HFFc6 (cell line): ENCODE measurements around the gene ORAI2. TPM values are rescaled to one million over a fixed set of nuclear protein-coding genes. Genes with fewer than 3 reads are reported as not detected.
A peak's percentile ranks its signal among the peaks of the same experiment; 100 is the strongest.

Source experiments
- DNase-seq: peaks from one replicate; pipeline ENCODE4 v3.0.0-alpha.2; 2018
- H3K27ac Mint-ChIP-seq: 2 replicates; pipeline ENCODE4 v1.8.0; 2020; ENCODE audit warnings: mild to moderate bottlenecking, mixed read lengths
- H3K27me3 Mint-ChIP-seq: 2 replicates; pipeline ENCODE4 v1.8.0; 2021; ENCODE audit warnings: mild to moderate bottlenecking, moderate library complexity, mixed read lengths; ENCODE audit not compliant: insufficient read depth
- H3K36me3 Mint-ChIP-seq: 2 replicates; pipeline ENCODE4 v1.8.0; 2021; ENCODE audit warnings: low read depth, mixed read lengths
- H3K4me1 Mint-ChIP-seq: 2 replicates; pipeline ENCODE4 v1.8.0; 2020; ENCODE audit warnings: low read depth, mixed read lengths
- H3K4me3 Mint-ChIP-seq: 2 replicates; pipeline ENCODE4 v1.8.0; 2020; ENCODE audit warnings: mild to moderate bottlenecking, moderate library complexity, mixed read lengths
- H3K9me3 Mint-ChIP-seq: 2 replicates; pipeline ENCODE4 v1.8.0; 2020; ENCODE audit warnings: mild to moderate bottlenecking, mixed read lengths
- long read RNA-seq: library from polyadenylated mRNA; unstranded; transcript quantifications from one replicate; pipeline ENCODE4 v2.0.0, GENCODE V29; 2019
- total RNA-seq, 6 experiments: library from RNA; stranded (reverse); fragmentation: NEBNext Ultra II Directional; extraction: Animal tissue kit (Norgen Biotek cat#: 25700); gene quantifications; 2 replicates in 1 of 6; 3 replicates in 5 of 6; pipeline ENCODE4 v1.2.3, GENCODE V29; 2021
- TF ChIP-seq, protein P1 (sequence below): fragments of 200-600 bp; sonication (generic); IDR thresholded peaks from 2 replicates; pipeline ENCODE4 v1.5.0; 2021; ENCODE audit warnings: antibody characterized with exemption, mild to moderate bottlenecking

ORAI2 gene
- 10 to 100 TPM; 49.4 to 72.5 (median 54.9) TPM for total RNA-seq
- long read RNA-seq, full-length matches to known transcripts: 35 of 65 reads
- long read RNA-seq, partial matches to known transcripts: 0 of 65 reads
- long read RNA-seq, other reads (novel, unspliced or antisense): 30 of 65 reads

DNA sequence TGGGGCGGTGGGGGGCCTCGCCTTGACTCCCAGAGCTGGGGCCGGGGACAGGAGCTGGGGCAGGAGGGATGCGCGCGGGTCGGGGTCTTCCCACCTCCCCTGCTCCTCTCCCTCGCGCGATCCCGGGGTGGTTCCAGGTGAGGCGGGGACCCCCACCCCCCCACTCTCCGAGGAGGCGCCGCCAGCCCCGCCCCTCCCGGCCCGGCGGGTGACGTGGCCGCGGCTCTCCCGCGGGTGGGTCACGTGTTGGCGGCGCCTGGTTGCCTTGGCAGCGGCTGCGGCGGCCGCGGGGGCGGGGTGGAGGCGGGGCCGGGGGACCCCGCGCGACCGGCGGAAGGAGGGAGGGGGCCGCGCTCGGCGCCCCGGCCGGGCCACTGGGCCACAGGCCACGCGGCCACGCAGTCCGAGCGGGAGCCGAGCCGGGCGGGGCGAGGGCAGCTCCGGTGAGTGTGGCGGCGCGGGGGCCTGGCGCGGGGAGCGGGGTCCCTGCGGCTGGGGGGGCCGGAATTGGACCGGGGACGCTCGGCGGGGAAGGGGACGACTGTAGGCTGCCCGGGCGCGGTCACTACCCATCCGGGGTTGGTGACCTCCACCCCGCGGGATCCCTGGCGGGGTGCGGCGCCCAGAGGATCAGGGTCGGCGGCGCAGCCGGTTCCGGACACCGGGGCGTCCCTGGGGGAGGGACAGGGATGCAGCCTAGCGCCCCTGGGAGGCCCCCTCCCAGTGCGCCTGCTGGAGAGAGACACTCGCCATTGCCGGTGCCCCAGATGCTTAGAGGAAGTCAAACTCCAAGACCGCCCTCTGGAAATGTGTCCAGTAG lies at the start of gene ORAI2:
ORAI2 (plus strand) TSS at position 357 of the 820 bp plus-strand sequence. CDS start 5,382 bp downstream, outside the sequence.
- Mint-ChIP-seq H3K27ac (peak within 1 kb of the TSS; percentile 81), H3K9me3 (no peaks in the 10 kb centered on the region), H3K4me1 (peaks cover 11% of the 10 kb centered on the region), H3K4me3 (peak within 1 kb of the TSS; percentile 93), H3K36me3 (0 out of 2 replicates have a peak, but pooled peaks cover 6% of the 10 kb centered on the region), H3K27me3 (no peaks in the 10 kb centered on the region; the same call in 1 of the 2 replicates)
- DNase-seq: peak; percentile 51
- TF ChIP-seq, protein P1, sequence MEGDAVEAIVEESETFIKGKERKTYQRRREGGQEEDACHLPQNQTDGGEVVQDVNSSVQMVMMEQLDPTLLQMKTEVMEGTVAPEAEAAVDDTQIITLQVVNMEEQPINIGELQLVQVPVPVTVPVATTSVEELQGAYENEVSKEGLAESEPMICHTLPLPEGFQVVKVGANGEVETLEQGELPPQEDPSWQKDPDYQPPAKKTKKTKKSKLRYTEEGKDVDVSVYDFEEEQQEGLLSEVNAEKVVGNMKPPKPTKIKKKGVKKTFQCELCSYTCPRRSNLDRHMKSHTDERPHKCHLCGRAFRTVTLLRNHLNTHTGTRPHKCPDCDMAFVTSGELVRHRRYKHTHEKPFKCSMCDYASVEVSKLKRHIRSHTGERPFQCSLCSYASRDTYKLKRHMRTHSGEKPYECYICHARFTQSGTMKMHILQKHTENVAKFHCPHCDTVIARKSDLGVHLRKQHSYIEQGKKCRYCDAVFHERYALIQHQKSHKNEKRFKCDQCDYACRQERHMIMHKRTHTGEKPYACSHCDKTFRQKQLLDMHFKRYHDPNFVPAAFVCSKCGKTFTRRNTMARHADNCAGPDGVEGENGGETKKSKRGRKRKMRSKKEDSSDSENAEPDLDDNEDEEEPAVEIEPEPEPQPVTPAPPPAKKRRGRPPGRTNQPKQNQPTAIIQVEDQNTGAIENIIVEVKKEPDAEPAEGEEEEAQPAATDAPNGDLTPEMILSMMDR: peak; percentile 18

DNA sequence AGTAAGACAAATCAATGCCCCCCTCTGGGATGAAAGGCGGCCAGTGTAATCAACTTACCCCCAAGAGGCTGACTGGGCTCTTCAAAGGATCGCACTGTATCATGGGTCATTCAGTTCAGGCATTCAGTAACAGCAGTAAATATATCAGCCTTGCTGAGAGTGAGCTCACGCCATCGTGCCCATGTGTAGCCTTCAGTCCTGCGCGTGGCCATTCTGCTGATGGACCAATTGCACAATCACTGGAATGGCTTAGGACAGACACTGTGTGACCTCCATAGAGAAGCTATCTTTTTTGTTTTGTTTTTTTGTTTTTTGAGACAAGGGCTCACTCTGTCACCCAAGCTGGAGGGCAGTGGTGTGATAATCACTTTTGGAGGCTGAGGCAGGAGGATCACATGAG lies 46.3 kb upstream of the ORAI2 start:
- no peak for DNase-seq
- H3K4me3 Mint-ChIP-seq: no peak overlapping the region
- no peaks in the 10 kb centered on the region for H3K9me3 Mint-ChIP-seq
- no peak overlapping the region for H3K27ac Mint-ChIP-seq
- 0 out of 2 replicates have a peak, but pooled peaks cover 7% of the 10 kb centered on the region for H3K36me3 Mint-ChIP-seq
- TF ChIP-seq, protein P1: no peak
- no peaks in the 10 kb centered on the region for H3K4me1 Mint-ChIP-seq
- no peaks in the 10 kb centered on the region; the same call in 1 of the 2 replicates for H3K27me3 Mint-ChIP-seq

DNA sequence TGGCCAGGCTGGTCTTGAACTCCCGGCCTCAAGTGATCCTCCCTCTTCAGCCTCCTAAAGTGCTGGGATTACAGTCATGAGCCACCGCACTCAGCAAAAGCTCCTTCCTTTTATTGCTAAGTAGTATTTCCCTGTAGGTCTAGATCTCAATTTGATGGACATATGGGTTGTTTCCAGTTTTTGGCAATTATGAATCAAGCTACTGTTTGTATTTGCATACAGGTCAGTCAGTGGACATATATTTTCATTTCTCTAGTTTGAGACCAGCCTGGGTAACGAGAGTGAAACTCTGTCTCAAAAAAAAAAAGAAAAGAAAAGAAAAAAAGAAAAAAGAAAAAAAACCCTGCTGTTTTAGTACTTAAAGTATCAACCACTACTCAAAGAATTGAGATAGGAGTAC lies 43.6 kb upstream of the ORAI2 start:
- Mint-ChIP-seq H3K27me3 (no peaks in the 10 kb centered on the region; the same call in none of the 2 replicates), H3K4me1 (no peaks in the 10 kb centered on the region; the same call in 1 of the 2 replicates), H3K9me3 (no peaks in the 10 kb centered on the region), H3K4me3 (no peak overlapping the region), H3K27ac (no peak overlapping the region), H3K36me3 (0 out of 2 replicates have a peak, but pooled peaks cover 9% of the 10 kb centered on the region)
- TF ChIP-seq, protein P1: no peak
- DNase-seq: no peak

DNA sequence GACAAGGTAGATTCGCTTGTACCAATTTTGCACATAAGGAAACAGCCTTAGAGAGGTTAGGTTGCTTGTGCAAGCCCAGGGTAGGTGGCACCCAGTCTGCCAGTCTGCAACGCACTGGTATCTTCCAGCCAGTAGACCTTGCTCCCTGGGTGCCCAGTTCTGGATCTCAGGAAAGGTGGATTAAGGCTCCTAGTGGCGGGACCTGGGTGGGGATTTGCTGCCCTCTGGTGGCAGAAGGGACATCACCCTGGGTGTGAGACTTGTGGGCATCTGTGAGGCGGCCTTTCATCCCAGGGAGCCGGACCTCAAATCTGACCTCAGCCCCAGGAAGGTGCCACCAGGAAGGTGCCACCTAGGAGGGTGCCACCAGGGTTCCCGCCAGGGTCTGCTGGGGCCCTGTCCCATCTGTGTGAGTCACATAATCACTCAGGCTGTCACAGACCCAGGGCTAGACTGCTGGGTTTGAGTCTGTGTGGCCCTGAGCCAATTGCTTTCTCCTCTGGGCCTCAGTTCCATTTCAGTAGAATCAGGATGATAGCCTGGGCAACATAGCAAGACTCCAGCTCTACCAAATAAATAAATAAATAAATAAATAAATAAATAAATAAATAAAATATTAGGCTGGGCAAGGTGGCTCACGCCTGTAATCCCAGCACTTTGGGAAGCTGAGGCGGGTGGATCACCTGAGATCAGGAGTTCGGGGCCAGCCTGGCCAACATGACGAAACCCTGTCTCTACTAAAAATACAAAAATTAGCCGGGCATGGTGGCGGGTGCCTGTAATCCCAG lies 42.5 kb upstream of the ORAI2 start:
- Mint-ChIP-seq H3K36me3 (0 out of 2 replicates have a peak, but pooled peaks cover 6% of the 10 kb centered on the region), H3K4me3 (no peak overlapping the region), H3K9me3 (no peaks in the 10 kb centered on the region), H3K27ac (no peak overlapping the region), H3K4me1 (peaks cover 6% of the 10 kb centered on the region), H3K27me3 (peaks cover 4% of the 10 kb centered on the region)
- TF ChIP-seq, protein P1: peak; percentile 96
- DNase-seq: peak; percentile 72

DNA sequence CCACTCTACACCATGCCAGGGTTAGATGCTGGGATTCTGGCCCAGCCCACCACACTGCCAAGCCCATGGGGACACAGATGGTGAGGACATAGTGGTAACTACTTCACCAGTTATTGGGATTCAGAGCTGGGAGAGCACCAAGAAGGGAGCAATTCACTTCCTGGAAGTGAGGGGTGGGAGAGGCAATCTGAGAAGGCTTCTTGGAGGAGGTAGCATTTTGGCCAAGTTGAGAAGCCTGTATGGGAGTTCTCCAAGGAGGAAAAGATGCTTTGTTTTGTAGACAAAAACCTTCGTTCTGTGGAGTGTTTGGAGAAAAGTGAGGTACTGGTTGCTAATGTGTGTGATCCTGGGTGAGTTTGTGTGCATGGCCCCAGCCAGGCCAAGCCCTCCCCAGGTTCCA lies 41.0 kb upstream of the ORAI2 start:
- peaks cover 14% of the 10 kb centered on the region; the same call in 1 of the 2 replicates for H3K36me3 Mint-ChIP-seq
- peaks cover 13% of the 10 kb centered on the region for H3K4me1 Mint-ChIP-seq
- peaks cover 4% of the 10 kb centered on the region for H3K27me3 Mint-ChIP-seq
- no peak overlapping the region for H3K4me3 Mint-ChIP-seq
- TF ChIP-seq, protein P1: no peak
- DNase-seq: no peak
- no peak overlapping the region for H3K27ac Mint-ChIP-seq
- no peaks in the 10 kb centered on the region for H3K9me3 Mint-ChIP-seq
